MCF 10A (cell line): ENCODE results near the gene POU2AF2. TPM values are rescaled to one million over a fixed set of nuclear protein-coding genes. Genes with fewer than 3 reads are reported as not detected.

ENCODE experiments used
- BruUV-seq: library from RNA; stranded (reverse); fragments of 400-500 nt; replicated peaks from 2 replicates; lab custom pipeline; 2021; lab: Mats Ljungman, UMichigan
- CTCF ChIA-PET: fragments of 300-600 bp; sonication (Branson Sonifier 250); formaldehyde crosslinking; extraction: SDS; loops from one replicate; lab custom pipeline; 2021; ENCODE audit warnings: antibody characterized with exemption, inconsistent platforms; lab: Yijun Ruan, JAX
- POLR2A ChIA-PET: fragments of 300-600, 350-650 bp; sonication (Branson Sonifier 250); formaldehyde crosslinking; extraction: SDS; loops from one replicate; lab custom pipeline; 2020; ENCODE audit warnings: antibody characterized with exemption, inconsistent platforms; lab: Yijun Ruan, JAX
- DNase-seq: peaks from one replicate; pipeline ENCODE4 v3.0.0-alpha.2; 2018; ENCODE audit not compliant: unreplicated experiment
- H3K27ac Mint-ChIP-seq: one replicate; pipeline ENCODE4 v1.8.0; 2022; ENCODE audit warnings: mild to moderate bottlenecking, low read depth, mixed read lengths; ENCODE audit not compliant: unreplicated experiment
- H3K27me3 Mint-ChIP-seq: one replicate; pipeline ENCODE4 v1.8.0; 2022; ENCODE audit warnings: mixed read lengths; ENCODE audit not compliant: insufficient read depth, unreplicated experiment
- H3K36me3 Mint-ChIP-seq: one replicate; pipeline ENCODE4 v1.8.0; 2022; ENCODE audit warnings: mild to moderate bottlenecking, moderate library complexity, mixed read lengths; ENCODE audit not compliant: insufficient read depth, unreplicated experiment
- H3K4me1 Mint-ChIP-seq: one replicate; pipeline ENCODE4 v1.8.0; 2022; ENCODE audit warnings: mixed read lengths; ENCODE audit not compliant: insufficient read depth, unreplicated experiment
- H3K4me3 Mint-ChIP-seq: one replicate; pipeline ENCODE4 v1.8.0; 2022; ENCODE audit warnings: mild to moderate bottlenecking, moderate library complexity, mixed read lengths; ENCODE audit not compliant: unreplicated experiment
- H3K9me3 Mint-ChIP-seq: one replicate; pipeline ENCODE4 v1.8.0; 2022; ENCODE audit warnings: mixed read lengths; ENCODE audit not compliant: unreplicated experiment
- CTCF ChIP-seq: fragments of 200-600 bp; IDR thresholded peaks from one replicate; pipeline ENCODE4 v1.8.0; 2022; ENCODE audit warnings: antibody characterized with exemption, mild to moderate bottlenecking; ENCODE audit not compliant: unreplicated experiment
- intact Hi-C: fragments of 100-400 bp; cut with micrococcal nuclease; formaldehyde crosslinking; loops from 2 replicates; pipeline ENCODE4 v1.14.1; 2022
- total RNA-seq: library from RNA; stranded (reverse); gene quantifications from 2 replicates; pipeline ENCODE4 v1.2.3, GENCODE V29; 2022

POU2AF2 gene
- total RNA-seq, 1 experiment from 2014 or later, result not detected

DNA sequence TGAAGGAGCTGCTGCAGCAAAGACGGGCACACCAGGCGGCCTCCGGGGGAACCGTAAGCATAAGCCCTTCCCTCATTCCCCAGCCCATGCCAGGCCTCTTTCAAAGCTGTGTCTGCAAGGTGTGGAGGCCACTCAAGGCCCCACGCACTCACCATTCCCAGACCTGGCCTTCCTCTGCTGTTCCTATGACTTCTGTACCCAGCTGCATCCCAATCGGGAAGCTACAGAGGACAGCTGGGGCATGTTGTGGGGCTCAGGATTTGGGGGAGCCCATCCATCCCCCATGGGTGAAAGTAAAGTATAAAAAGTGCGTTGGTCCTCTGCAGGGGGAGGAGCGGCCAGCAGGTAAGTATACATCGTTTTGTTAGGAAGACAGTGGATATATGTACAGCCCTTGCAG is 55.0 kb downstream of the POU2AF2 start:
- DNase-seq, result no peak
- ChIA-PET CTCF (interaction anchor here (0.6 to 1.3 kb wide), 3 partner anchors 36 to 264 kb away, joined by 3 to 5 read pairs (median 3); no protein-coding TSS in a partner anchor), POLR2A (interaction anchor here (0.5 to 0.6 kb wide), 2 partner anchors 12 to 151 kb away, joined by 3 read pairs; no protein-coding TSS in a partner anchor)
- H3K9me3 Mint-ChIP-seq, result no peaks in the 10 kb centered on the region
- peaks cover 23% of the 10 kb centered on the region for H3K27me3 Mint-ChIP-seq
- intact Hi-C loops, result loop anchor here (5.0 kb wide), 1 partner anchor 127 kb away; no protein-coding TSS in a partner anchor
- no peak for TF ChIP-seq CTCF
- no peaks in the 10 kb centered on the region for H3K36me3 Mint-ChIP-seq
- BruUV-seq, result no TSS peak
- no peak overlapping the region for H3K4me3 Mint-ChIP-seq
- no peak overlapping the region for H3K27ac Mint-ChIP-seq
- H3K4me1 Mint-ChIP-seq, result peaks cover 4% of the 10 kb centered on the region

GRCh38 chr11:111301004-111301841 is 55.7 kb downstream of the POU2AF2 start:
- H3K4me3 Mint-ChIP-seq, result no peak overlapping the region
- CTCF ChIA-PET, result interaction anchor here (0.6 to 1.8 kb wide), 4 partner anchors 35 to 834 kb away, joined by 3 to 9 read pairs (median 4); no protein-coding TSS in a partner anchor
- BruUV-seq, result no TSS peak
- H3K27me3 Mint-ChIP-seq, result peaks cover 29% of the 10 kb centered on the region
- no peaks in the 10 kb centered on the region for H3K36me3 Mint-ChIP-seq
- H3K4me1 Mint-ChIP-seq, result peaks cover 4% of the 10 kb centered on the region
- no peaks in the 10 kb centered on the region for H3K9me3 Mint-ChIP-seq
- H3K27ac Mint-ChIP-seq, result no peak overlapping the region
- POLR2A ChIA-PET, result interaction anchor here (0.6 kb wide), 2 partner anchors 13 to 24 kb away, joined by 3 to 4 read pairs; no protein-coding TSS in a partner anchor
- no peak for TF ChIP-seq CTCF
- DNase-seq, result peak; percentile 37
- intact Hi-C loops, result loop anchor here (5.0 kb wide), 1 partner anchor 126 kb away; no protein-coding TSS in a partner anchor

DNA sequence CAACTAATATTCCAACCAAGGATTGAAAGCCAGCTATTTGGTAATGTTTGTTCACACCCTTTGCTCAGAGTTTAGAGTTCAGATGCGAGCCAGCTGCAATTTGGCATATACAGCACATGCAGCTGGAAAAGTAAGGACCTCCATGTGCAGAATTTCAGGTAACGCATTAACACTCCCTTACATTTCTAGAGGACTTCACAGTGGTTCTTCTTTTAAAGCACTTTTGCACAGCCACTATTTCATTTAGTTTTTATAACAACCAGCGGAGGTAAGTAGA is 56.3 kb downstream of the POU2AF2 start:
- intact Hi-C loops, result loop anchor here (5.0 kb wide), 1 partner anchor 126 kb away; no protein-coding TSS in a partner anchor
- BruUV-seq, result no TSS peak
- no peak overlapping the region for H3K4me3 Mint-ChIP-seq
- peaks cover 35% of the 10 kb centered on the region for H3K27me3 Mint-ChIP-seq
- H3K9me3 Mint-ChIP-seq, result no peaks in the 10 kb centered on the region
- POLR2A ChIA-PET, result interaction anchor here (0.6 kb wide), 1 partner anchor 23 kb away, joined by 4 read pairs; no protein-coding TSS in a partner anchor
- CTCF ChIA-PET, result interaction anchor here (0.6 to 1.8 kb wide), 5 partner anchors 28 to 835 kb away, joined by 3 to 9 read pairs (median 5); no protein-coding TSS in a partner anchor
- peaks cover 4% of the 10 kb centered on the region for H3K4me1 Mint-ChIP-seq
- no peak overlapping the region for H3K27ac Mint-ChIP-seq
- no peak for TF ChIP-seq CTCF
- no peaks in the 10 kb centered on the region for H3K36me3 Mint-ChIP-seq
- no peak for DNase-seq

DNA sequence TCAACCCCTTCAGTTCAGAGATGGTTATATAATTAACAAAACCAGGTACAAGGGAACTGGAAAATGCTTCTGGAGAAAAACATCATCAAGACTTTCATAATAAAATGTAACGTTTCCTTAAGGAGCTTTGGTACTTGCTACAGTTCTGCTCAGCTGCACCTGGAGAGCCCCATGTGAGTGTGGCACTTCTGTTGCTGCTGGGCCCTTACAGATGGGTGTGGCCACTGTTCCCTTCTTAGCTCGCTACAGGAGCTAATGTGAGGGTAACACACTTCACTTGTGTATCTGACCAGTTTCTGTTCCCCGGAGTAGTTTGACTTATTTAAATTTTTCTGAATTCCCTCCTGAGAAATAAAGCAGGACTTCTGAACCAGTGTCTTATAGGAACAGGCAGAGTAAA is 56.8 kb downstream of the POU2AF2 start:
- no peak overlapping the region for H3K27ac Mint-ChIP-seq

More for the DNA sequence above, 56.8 kb downstream of the POU2AF2 start:
- DNase-seq, result no peak
- intact Hi-C loops, result loop anchor here (5.0 kb wide), 1 partner anchor 125 kb away; no protein-coding TSS in a partner anchor
- Mint-ChIP-seq H3K9me3 (no peaks in the 10 kb centered on the region), H3K4me3 (no peak overlapping the region), H3K4me1 (peaks cover 4% of the 10 kb centered on the region), H3K27me3 (peaks cover 40% of the 10 kb centered on the region), H3K36me3 (no peaks in the 10 kb centered on the region)
- ChIA-PET POLR2A (interaction anchor here (0.6 kb wide), 3 partner anchors 10 to 517 kb away, joined by 3 to 4 read pairs (median 3); no protein-coding TSS in a partner anchor), CTCF (interaction anchor here (0.9 to 1.8 kb wide), 3 partner anchors 29 to 127 kb away, joined by 3 to 9 read pairs (median 5); no protein-coding TSS in a partner anchor)
- BruUV-seq, result no TSS peak
- TF ChIP-seq CTCF, result no peak
